K562 (cell line): ENCODE data around the gene FAM53B. TPM values are rescaled to one million over a fixed set of nuclear protein-coding genes. Genes with fewer than 3 reads are reported as not detected.

Experiments
- ATAC-seq: fragments of 200-7000 bp; cut with Tn5 transposase; 3 replicates; pipeline ENCODE4 v1.9.1; 2020; ENCODE audit warnings: moderate library complexity
- BruUV-seq: library from RNA; stranded (reverse); fragments of 400-500 nt; replicated peaks from 2 replicates; lab custom pipeline; 2021; lab: Mats Ljungman, UMichigan
- CTCF ChIA-PET: fragments of 300-600 bp; formaldehyde crosslinking; extraction: SDS; loops from one replicate; lab custom pipeline; 2021; ENCODE audit warnings: low intra/inter-chr PET ratio; lab: Yijun Ruan, JAX
- POLR2A ChIA-PET: fragments of 300-600, 350-650 bp; sonication (Branson Sonifier 250); formaldehyde crosslinking; extraction: SDS; loops from one replicate; lab custom pipeline; 2021; ENCODE audit warnings: antibody characterized with exemption, inconsistent platforms; lab: Yijun Ruan, JAX
- DNase-seq, 4 experiments: peaks; one replicate each; pipeline versions ENCODE4 v3.0.0 to v3.0.0-alpha.2; 2011 to 2018; ENCODE audit warnings: low spot score in 3 of 4, mixed read lengths in 3 of 4; ENCODE audit errors: extremely low read depth in 1 of 4
- FAIRE-seq: peaks from 2 replicates; lab custom pipeline; 2011; peaks lifted over from hg19 to GRCh38; lab: Jason Lieb, UNC
- H2AFZ ChIP-seq: 2 replicates; pipeline ENCODE4 v1.6.0; 2011; ENCODE audit warnings: low read depth, low read length, control low read depth, inconsistent platforms
- H3K27ac ChIP-seq: fragments of 200-600 bp; 3 replicates; pipeline ENCODE4 v1.8.0; 2011; ENCODE audit warnings: low read depth, mild to moderate bottlenecking, control low read depth, inconsistent platforms, low read length, moderate library complexity, mixed read lengths; ENCODE audit errors: extremely low read depth
- H3K27me3 ChIP-seq, 2 experiments: fragments of 300-600 bp in 1 of 2; 2 replicates in 1 of 2; 3 replicates in 1 of 2; pipeline versions ENCODE4 v1.6.0 to v1.8.0; 2011; ENCODE audit warnings: inconsistent platforms in 2 of 2, low read length in 2 of 2, mild to moderate bottlenecking in 1 of 2, mixed read lengths in 1 of 2, moderate library complexity in 1 of 2; ENCODE audit not compliant: control insufficient read depth in 2 of 2, insufficient read depth in 2 of 2
- H3K36me3 ChIP-seq: fragments of 300-600 bp; 3 replicates; pipeline ENCODE4 v1.8.0; 2011; ENCODE audit warnings: mild to moderate bottlenecking, low read length, inconsistent platforms; ENCODE audit not compliant: control insufficient read depth, insufficient read depth
- H3K4me1 ChIP-seq, 2 experiments: fragments of 200-600 bp in 1 of 2; replicated peaks in 1 of 2; 2 replicates in 1 of 2; 3 replicates in 1 of 2; pipeline versions ENCODE4 v1.5.1 to v1.8.0; 2011; ENCODE audit warnings: inconsistent platforms in 2 of 2, low read length in 2 of 2, mild to moderate bottlenecking in 1 of 2, mixed read lengths in 1 of 2, moderate library complexity in 1 of 2; ENCODE audit not compliant: control insufficient read depth in 2 of 2, insufficient read depth in 2 of 2
- H3K4me2 ChIP-seq: 2 replicates; pipeline ENCODE4 v1.6.1; 2011; ENCODE audit warnings: low read length, control low read depth, inconsistent platforms, mixed read lengths; ENCODE audit not compliant: insufficient read depth
- H3K4me3 ChIP-seq: fragments of 200-600 bp; sonication (generic), shearing (Covaris generic); 2 replicates; pipeline ENCODE4 v1.5.1; 2016; ENCODE audit warnings: control low read depth, inconsistent platforms
- H3K79me2 ChIP-seq: fragments of 200-600 bp; 3 replicates; pipeline ENCODE4 v1.8.0; 2011; ENCODE audit warnings: low read length, inconsistent platforms; ENCODE audit not compliant: control insufficient read depth, insufficient read depth
- H3K9ac ChIP-seq, 2 experiments: 2 replicates each; pipeline versions ENCODE4 v1.6.0 to v1.6.1; 2011; ENCODE audit warnings: low read depth in 2 of 2, low read length in 2 of 2, control low read depth in 1 of 2, inconsistent platforms in 1 of 2, mild to moderate bottlenecking in 1 of 2, mixed read lengths in 1 of 2; ENCODE audit not compliant: insufficient read depth in 1 of 2
- H3K9me1 ChIP-seq: one replicate; pipeline ENCODE4 v1.6.0; 2011; ENCODE audit warnings: inconsistent platforms, mild to moderate bottlenecking, low read length, moderate library complexity; ENCODE audit not compliant: control insufficient read depth, insufficient read depth
- H3K9me3 ChIP-seq: replicated peaks from 2 replicates; pipeline ENCODE4 v1.5.1; 2011; ENCODE audit warnings: low read depth, low read length, inconsistent platforms; ENCODE audit not compliant: control insufficient read depth, insufficient read depth
- H4K20me1 ChIP-seq: replicated peaks from 2 replicates; pipeline ENCODE4 v1.6.1; 2011; ENCODE audit warnings: low read length, inconsistent platforms, mixed read lengths; ENCODE audit not compliant: control insufficient read depth, insufficient read depth
- CCNT2 ChIP-seq: IDR thresholded peaks from 2 replicates; pipeline ENCODE4 v1.6.1; 2011; ENCODE audit warnings: borderline replicate concordance, low read depth, mild to moderate bottlenecking, moderate library complexity, mixed read lengths, low read length; ENCODE audit not compliant: insufficient read length; ENCODE audit errors: extremely low read depth
- GTF2E2 ChIP-seq: fragments of 200-800 bp; sonication (Bioruptor generic); IDR thresholded peaks from 2 replicates; pipeline ENCODE4 v1.6.1; 2016; ENCODE audit warnings: missing genetic modification characterization, missing compliant biosample characterization
- KAT7 ChIP-seq: sonication (generic); formaldehyde crosslinking; IDR thresholded peaks from 2 replicates; pipeline ENCODE4 v1.8.0; 2022; ENCODE audit warnings: missing genetic modification reagents, mild to moderate bottlenecking, borderline replicate concordance
- KDM2B ChIP-seq: fragments of 250-450 bp; sonication (Bioruptor Pico); IDR thresholded peaks from 2 replicates; pipeline ENCODE4 v1.8.0; 2021; ENCODE audit warnings: mild to moderate bottlenecking, moderate library complexity
- SAP30 ChIP-seq: fragments of 200-600 bp; sonication (generic); IDR thresholded peaks from 2 replicates; pipeline ENCODE4 v1.6.1; 2012; ENCODE audit warnings: borderline replicate concordance, low read depth, mild to moderate bottlenecking, moderate library complexity, low read length, control low read depth, inconsistent platforms; ENCODE audit not compliant: insufficient read depth, poor library complexity, severe bottlenecking
- SETDB1 ChIP-seq: IDR thresholded peaks from one replicate; pipeline ENCODE4 v1.6.1; 2012; ENCODE audit warnings: low read length, control low read depth, inconsistent platforms
- ZBTB8A ChIP-seq: fragments of 450-650 bp; IDR thresholded peaks from 2 replicates; pipeline ENCODE4 v1.6.1; 2018; ENCODE audit warnings: mild to moderate bottlenecking, moderate library complexity; ENCODE audit not compliant: partially characterized antibody
- ZC3H4 ChIP-seq: sonication (generic); formaldehyde crosslinking; IDR thresholded peaks from 2 replicates; pipeline ENCODE4 v1.9.0; 2021; ENCODE audit warnings: missing genetic modification reagents, borderline replicate concordance
- ZNF212 ChIP-seq: fragments of 450-650 bp; formaldehyde crosslinking; IDR thresholded peaks from 2 replicates; pipeline ENCODE4 v1.4.0; 2020; ENCODE audit warnings: mild to moderate bottlenecking
- ZSCAN29 ChIP-seq: fragments of 450-650 bp; IDR thresholded peaks from 2 replicates; pipeline ENCODE4 v1.6.1; 2017
- ZZZ3 ChIP-seq: fragments of 450-650 bp; IDR thresholded peaks from 2 replicates; pipeline ENCODE4 v1.6.1; 2016; ENCODE audit warnings: antibody characterized with exemption, mild to moderate bottlenecking, moderate library complexity
- WGBS: fragments of 100-300 bp; shearing (Covaris generic); methylation state at CpG from one replicate; pipeline ENCODE4 v1.1.6; 2016; ENCODE audit warnings: low coverage, mixed read lengths; ENCODE audit not compliant: insufficient coverage; ENCODE audit errors: missing lambda C conversion rate; 5-methylcytosine and 5-hydroxymethylcytosine counted together
- in situ Hi-C: fragments of 300-500 bp; cut with MboI; formaldehyde crosslinking; loops from 4 replicates; pipeline ENCODE4 v1.15.0; 2018; ENCODE audit warnings: inconsistent platforms, mixed read lengths
- intact Hi-C: fragments of 100-400 bp; cut with micrococcal nuclease; formaldehyde crosslinking; loops from 2 replicates; pipeline ENCODE4 v1.14.2; 2022
- polyA plus RNA-seq, 8 experiments: library from polyadenylated mRNA; depleted of rRNA in 4 of 8; stranded (reverse) in 5 of 8; unstranded in 3 of 8; fragments of >200 nt; fragmentation: Nextera tagmentation in 2 of 8; fragmentation: Illumina TruSeq in 1 of 8; extraction: Ambion mirVana in 2 of 8; extraction: Trizol in 1 of 8; gene quantifications; 2 replicates each; pipeline versions ENCODE4 v1.2.1 to v1.2.3, GENCODE V29; 2011 to 2014; ENCODE audit warnings: inconsistent platforms in 1 of 8, missing spikeins in 1 of 8
- total RNA-seq, 7 experiments: library from RNA; depleted of rRNA in 6 of 7; stranded (reverse); fragments of >200 nt in 6 of 7; fragmentation: Illumina TruSeq in 2 of 7; extraction: Trizol in 2 of 7; gene quantifications; 2 replicates each; pipeline versions ENCODE4 v1.2.1 to v1.2.3, GENCODE V29; 2011 to 2021; ENCODE audit warnings: low replicate concordance in 1 of 7
- TF ChIP-seq, protein P1 (sequence below): fragments of 200-400 bp; formaldehyde crosslinking; IDR thresholded peaks from 2 replicates; pipeline ENCODE4 v1.6.1; 2017; ENCODE audit warnings: mild to moderate bottlenecking, low read depth, low read length, moderate library complexity
- TF ChIP-seq, protein P2 (sequence below): fragments of 450-650 bp; IDR thresholded peaks from 2 replicates; pipeline ENCODE4 v1.6.1; 2018; ENCODE audit warnings: mild to moderate bottlenecking, low read depth; ENCODE audit not compliant: partially characterized antibody

FAM53B gene
- total and polyA plus RNA-seq, 9 of the 15 experiments (the other 6 are each of a cell fraction or from before 2014, with no cell fraction given) = 0.03 to 16.5 (median 5.0) TPM

DNA sequence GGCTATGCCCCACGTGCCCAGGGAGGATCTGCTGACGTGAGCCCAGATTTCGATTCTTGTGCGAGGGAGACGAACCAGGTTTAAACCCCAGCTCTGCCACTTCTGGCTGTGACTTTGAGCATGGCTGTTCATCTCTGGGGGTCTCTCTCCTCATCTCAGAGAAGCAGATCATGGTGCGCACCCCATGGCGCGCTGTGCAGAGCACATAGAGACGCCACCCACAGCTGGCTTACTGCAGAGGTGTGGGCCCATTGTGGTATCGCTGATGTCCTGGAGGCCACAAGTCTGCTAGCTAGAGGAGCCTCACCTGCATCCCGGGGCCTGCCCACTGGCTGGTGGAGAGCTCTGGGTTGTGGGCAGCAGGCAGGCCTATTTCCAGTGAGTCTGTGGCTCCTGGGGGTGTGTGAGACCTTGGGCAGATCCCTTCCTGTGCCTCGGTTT lies 142.0 kb downstream of the FAM53B start:
- no peak overlapping the region for H2AFZ ChIP-seq
- no peak overlapping the region for H3K4me2 ChIP-seq
- FAIRE-seq (no peak), ATAC-seq (no peak), DNase-seq (no peak)
- H3K4me1 ChIP-seq = peaks cover 0 to 44% of the 10 kb centered on the region in 2 experiments; a peak in 2 of 5 replicates
- 44% methylated on average over 9 of the region's 12 CpGs for WGBS
- no peaks in the 10 kb centered on the region for H3K9me3 ChIP-seq
- H4K20me1 ChIP-seq = peaks cover 4% of the 10 kb centered on the region; the same call in 1 of the 2 replicates
- H3K9me1 ChIP-seq = no peaks in the 10 kb centered on the region
- intact Hi-C loops = no loop called here
- H3K27me3 ChIP-seq = no peaks in the 10 kb centered on the region
- no peaks in the 10 kb centered on the region for H3K79me2 ChIP-seq
- BruUV-seq = no TSS peak
- ChIA-PET CTCF (no interaction called here), POLR2A (interaction anchor here (0.6 to 1.9 kb wide), 2 partner anchors 10 to 154 kb away, joined by 4 to 8 read pairs; no protein-coding TSS in a partner anchor)
- no peak overlapping the region for H3K27ac ChIP-seq
- H3K36me3 ChIP-seq = no peaks in the 10 kb centered on the region
- in situ Hi-C loops = no loop called here
- H3K9ac ChIP-seq = no peak overlapping the region
- H3K4me3 ChIP-seq = no peak overlapping the region
- TF ChIP-seq, protein P1, sequence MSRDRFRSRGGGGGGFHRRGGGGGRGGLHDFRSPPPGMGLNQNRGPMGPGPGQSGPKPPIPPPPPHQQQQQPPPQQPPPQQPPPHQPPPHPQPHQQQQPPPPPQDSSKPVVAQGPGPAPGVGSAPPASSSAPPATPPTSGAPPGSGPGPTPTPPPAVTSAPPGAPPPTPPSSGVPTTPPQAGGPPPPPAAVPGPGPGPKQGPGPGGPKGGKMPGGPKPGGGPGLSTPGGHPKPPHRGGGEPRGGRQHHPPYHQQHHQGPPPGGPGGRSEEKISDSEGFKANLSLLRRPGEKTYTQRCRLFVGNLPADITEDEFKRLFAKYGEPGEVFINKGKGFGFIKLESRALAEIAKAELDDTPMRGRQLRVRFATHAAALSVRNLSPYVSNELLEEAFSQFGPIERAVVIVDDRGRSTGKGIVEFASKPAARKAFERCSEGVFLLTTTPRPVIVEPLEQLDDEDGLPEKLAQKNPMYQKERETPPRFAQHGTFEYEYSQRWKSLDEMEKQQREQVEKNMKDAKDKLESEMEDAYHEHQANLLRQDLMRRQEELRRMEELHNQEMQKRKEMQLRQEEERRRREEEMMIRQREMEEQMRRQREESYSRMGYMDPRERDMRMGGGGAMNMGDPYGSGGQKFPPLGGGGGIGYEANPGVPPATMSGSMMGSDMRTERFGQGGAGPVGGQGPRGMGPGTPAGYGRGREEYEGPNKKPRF = no peak
- TF ChIP-seq ZBTB8A = no peak
- no peak for TF ChIP-seq ZZZ3
- no peak for TF ChIP-seq GTF2E2
- no peak for TF ChIP-seq ZSCAN29
- no peak for TF ChIP-seq ZC3H4 (CRISPR knock-in tag)
- TF ChIP-seq ZNF212 = no peak
- TF ChIP-seq KAT7 (CRISPR knock-in tag) = no peak
- no peak for TF ChIP-seq SAP30
- TF ChIP-seq SETDB1 = no peak
- no peak for TF ChIP-seq KDM2B
- TF ChIP-seq, protein P2, sequence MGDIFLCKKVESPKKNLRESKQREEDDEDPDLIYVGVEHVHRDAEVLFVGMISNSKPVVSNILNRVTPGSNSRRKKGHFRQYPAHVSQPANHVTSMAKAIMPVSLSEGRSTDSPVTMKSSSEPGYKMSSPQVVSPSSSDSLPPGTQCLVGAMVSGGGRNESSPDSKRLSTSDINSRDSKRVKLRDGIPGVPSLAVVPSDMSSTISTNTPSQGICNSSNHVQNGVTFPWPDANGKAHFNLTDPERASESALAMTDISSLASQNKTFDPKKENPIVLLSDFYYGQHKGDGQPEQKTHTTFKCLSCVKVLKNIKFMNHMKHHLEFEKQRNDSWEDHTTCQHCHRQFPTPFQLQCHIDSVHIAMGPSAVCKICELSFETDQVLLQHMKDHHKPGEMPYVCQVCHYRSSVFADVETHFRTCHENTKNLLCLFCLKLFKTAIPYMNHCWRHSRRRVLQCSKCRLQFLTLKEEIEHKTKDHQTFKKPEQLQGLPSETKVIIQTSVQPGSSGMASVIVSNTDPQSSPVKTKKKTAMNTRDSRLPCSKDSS = no peak
- TF ChIP-seq CCNT2 = no peak
